Psoas muscle (tissue), 8 donors: ENCODE data around the gene FAHD1. TPM values are rescaled to one million over a fixed set of nuclear protein-coding genes. Genes with fewer than 3 reads are reported as not detected.

ENCODE experiments used
- ATAC-seq, 4 donors: fragments of 200-7000 bp; cut with Tn5 transposase; one replicate each; pipeline ENCODE4 v1.9.1; 2020; ENCODE audit warnings: moderate library complexity in 3 of 4, mild to moderate bottlenecking in 2 of 4
- DNase-seq, 2 donors: peaks; one replicate each; pipeline ENCODE4 v3.0.0-alpha.2; 2020
- H3K27ac ChIP-seq: fragments of 200-600 bp; one replicate; pipeline ENCODE4 v1.8.0; 2022
- H3K27me3 ChIP-seq, 3 donors: fragments of 200-600 bp in 1 of 3; one replicate each; pipeline versions ENCODE4 v1.6.1 to v1.8.0; 2013 to 2022; ENCODE audit warnings: low read length in 2 of 3, mild to moderate bottlenecking in 2 of 3, moderate library complexity in 1 of 3; ENCODE audit not compliant: insufficient read depth in 3 of 3
- H3K36me3 ChIP-seq, 2 donors: fragments of 200-600 bp in 1 of 2; one replicate each; pipeline versions ENCODE4 v1.6.1 to v1.8.0; 2013 to 2022; ENCODE audit warnings: low read depth in 1 of 2, mild to moderate bottlenecking in 1 of 2, moderate library complexity in 1 of 2; ENCODE audit not compliant: insufficient read depth in 1 of 2
- H3K4me1 ChIP-seq: fragments of 200-600 bp; one replicate; pipeline ENCODE4 v1.8.0; 2022
- H3K4me3 ChIP-seq: fragments of 200-600 bp; one replicate; pipeline ENCODE4 v1.8.0; 2022; ENCODE audit warnings: mild to moderate bottlenecking
- H3K9me3 ChIP-seq: fragments of 200-600 bp; one replicate; pipeline ENCODE4 v1.8.0; 2022
- CTCF ChIP-seq: fragments of 200-600 bp; IDR thresholded peaks from one replicate; pipeline ENCODE4 v1.8.0; 2022; ENCODE audit warnings: antibody characterized with exemption
- WGBS, 3 donors: extraction: QIAGEN DNeasy Blood & Tissue Kit; methylation state at CpG; one replicate each; pipeline versions ENCODE4 v1.1.6 to v1.1.7; 2013; 5-methylcytosine and 5-hydroxymethylcytosine counted together
- intact Hi-C, 2 donors: fragments of 100-400 bp; cut with DNase I; formaldehyde crosslinking; loops; one replicate each; pipeline versions ENCODE4 v1.11.0 to v1.14.2; 2022
- polyA plus RNA-seq, 3 donors: library from polyadenylated mRNA; stranded (reverse); fragments of 200-250 nt; gene quantifications; one replicate each; pipeline ENCODE4 v1.2.3, GENCODE V29; 2013
- total RNA-seq, 4 donors: library from RNA; stranded (reverse); fragmentation: NEBNext Ultra II Directional in 2 of 4; extraction: Animal tissue kit (Norgen Biotek cat#: 25700) in 2 of 4; gene quantifications; one replicate each; pipeline versions ENCODE4 v1.2.1 to v1.2.4, GENCODE V29; 2021 to 2023
- donor health status: healthy with polysubstance abuse.
- donor health status: DM: no; HTN: no; CAD: no; lungs with moderate emphysema.
- donor health status: Bipolar disorder and iron deficiency.
- donor health status: healthy.
- donor health status: DM: yes; HTN: yes; CAD: no.
- donor health status: DM: no; HTN: no; CAD: no.
- donor health status: DM: no; HTN: no; CAD: no.
- donor health status: DM: yes; HTN: yes; CAD: no.

FAHD1 gene
- total and polyA plus RNA-seq, 7 donors = 23.2 to 63.8 (median 27.0) TPM

- DNase-seq = peak; percentile 26 to 66
- peak in 1 of 4 donors; percentile 23 for ATAC-seq
- WGBS, 3 donors = 0 to 1% (median 0%) methylated on average over 44 to 70 of the region's 70 CpGs
- peaks cover 34% of the 10 kb centered on the region for H3K4me1 ChIP-seq
- intact Hi-C loops = no loop called here
- H3K27me3 ChIP-seq = no peaks in the 10 kb centered on the region
- no peak for TF ChIP-seq CTCF
- H3K4me3 ChIP-seq = peak overlapping the region; percentile 86
- H3K27ac ChIP-seq = peak overlapping the region; percentile 92
- H3K36me3 ChIP-seq = peaks cover 0 to 52% of the 10 kb centered on the region in 2 donors
- H3K9me3 ChIP-seq = no peaks in the 10 kb centered on the region
These were observed 45.1 kb upstream of the FAHD1 start for GRCh38 chr16:1781758-1782407.

- intact Hi-C loops = no loop called here
- no peak for TF ChIP-seq CTCF
- H3K36me3 ChIP-seq = peaks cover 0 to 52% of the 10 kb centered on the region in 2 donors
These were observed 44.4 kb upstream of the FAHD1 start, which contains the start of the genes NUBP2 and SPSB3 for GRCh38 chr16:1782408-1783264. Gene NUBP2, plus strand, starts transcription at chr16:1782960. Its CDS starts 61 bp downstream, at chr16:1783021. Gene SPSB3, minus strand, starts transcription at chr16:1782571. Its CDS starts 1,088 bp downstream, at chr16:1781483.

DNA sequence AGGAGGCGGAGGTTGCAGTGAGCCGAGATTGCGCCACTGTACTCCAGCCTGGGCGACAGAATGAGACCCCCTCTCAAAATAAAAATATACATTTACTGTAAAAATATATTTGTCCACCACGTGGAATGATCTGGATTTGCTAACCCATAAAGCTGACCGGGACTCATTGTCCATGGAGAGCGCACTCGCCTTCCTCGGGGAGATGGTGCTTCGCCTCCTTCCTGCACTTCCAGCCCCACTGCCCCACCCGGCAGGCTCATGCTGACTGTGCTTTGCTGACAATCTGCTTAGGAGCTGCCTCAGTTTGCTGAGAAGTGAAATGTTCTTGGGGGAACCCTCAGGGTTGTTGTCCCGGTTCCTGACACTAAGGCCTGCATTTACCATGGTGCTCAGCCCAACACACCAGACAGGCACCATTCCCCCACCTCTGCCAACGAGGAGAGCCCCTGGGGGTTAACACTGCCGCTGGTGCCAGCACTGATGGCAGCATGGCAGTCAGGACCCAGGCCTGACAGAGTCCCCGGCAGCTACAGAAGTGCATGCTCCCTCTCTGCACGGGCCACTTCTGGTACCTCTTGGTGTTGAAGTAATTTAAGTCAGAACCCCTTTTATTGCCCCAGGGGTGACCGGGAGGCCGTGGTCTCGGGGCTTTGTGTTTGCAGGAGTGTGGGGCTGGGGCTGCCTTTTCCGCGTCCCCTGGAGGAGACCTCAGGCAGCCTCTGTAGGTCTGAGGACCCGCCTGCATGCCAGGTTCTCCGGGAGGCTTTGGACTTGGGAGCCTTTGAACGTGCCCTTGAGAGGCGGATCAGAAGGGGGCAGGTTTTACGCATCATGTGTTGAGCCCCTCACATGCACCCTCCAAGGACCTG is 41.8 kb upstream of the FAHD1 start:
- peaks cover 0 to 54% of the 10 kb centered on the region in 2 donors for H3K36me3 ChIP-seq
- DNase-seq (peak in 1 of 2 donors; percentile 45), ATAC-seq (no peak)
- H3K9me3 ChIP-seq = no peaks in the 10 kb centered on the region
- no peak overlapping the region for H3K27ac ChIP-seq
- no peak for TF ChIP-seq CTCF
- peaks cover 28% of the 10 kb centered on the region for H3K4me1 ChIP-seq
- no peaks in the 10 kb centered on the region for H3K27me3 ChIP-seq
- intact Hi-C loops = no loop called here
- 81 to 88% (median 83%) methylated on average over 26 of the region's 26 CpGs for WGBS, 3 donors
- no peak overlapping the region for H3K4me3 ChIP-seq

More at GRCh38 chr16:1782408-1783264, 44.4 kb upstream of the FAHD1 start, which contains the start of the genes NUBP2 and SPSB3:
- Histone ChIP-seq H3K27ac (peak within 1 kb of the TSS; percentile 92), H3K27me3 (no peaks in the 10 kb centered on the region), H3K4me3 (peak within 1 kb of the TSS; percentile 86), H3K9me3 (no peaks in the 10 kb centered on the region), H3K4me1 (peaks cover 34% of the 10 kb centered on the region)
- ATAC-seq = peak; percentile 91 to 93 (median 92)
- WGBS, 3 donors = 0 to 1% (median 0%) methylated on average over 88 to 102 of the region's 102 CpGs
- DNase-seq = peak; percentile 100

DNA sequence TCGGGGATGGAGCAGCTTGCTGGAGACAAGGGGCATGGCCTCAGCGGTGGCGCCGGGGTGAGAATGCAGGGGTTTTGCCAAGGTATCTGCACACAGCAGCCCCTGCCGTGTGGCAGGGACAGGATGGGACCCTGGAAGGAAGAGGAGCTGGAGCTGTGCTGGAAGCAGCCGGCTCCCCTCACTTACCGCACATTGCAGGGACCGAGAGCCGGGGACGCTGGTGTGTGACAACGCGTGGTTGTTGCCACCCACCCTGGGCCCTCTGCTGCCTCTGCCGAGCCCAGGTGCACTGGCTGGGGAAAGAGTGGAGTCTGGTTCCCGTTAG is 41.2 kb upstream of the FAHD1 start:
- ATAC-seq (no peak), DNase-seq (peak; percentile 10 to 53)
- TF ChIP-seq CTCF = no peak
- peaks cover 0 to 50% of the 10 kb centered on the region in 2 donors for H3K36me3 ChIP-seq
- 83 to 88% (median 83%) methylated on average over 14 of the region's 14 CpGs for WGBS, 3 donors
- H3K9me3 ChIP-seq = no peaks in the 10 kb centered on the region
- H3K27ac ChIP-seq = no peak overlapping the region
- H3K4me1 ChIP-seq = peaks cover 22% of the 10 kb centered on the region
- intact Hi-C loops = no loop called here
- H3K27me3 ChIP-seq = no peaks in the 10 kb centered on the region
- H3K4me3 ChIP-seq = no peak overlapping the region
